Fibroblast of skin of left quadriceps (primary cell): ENCODE results near the gene ZNF169.
"Not testable (repeated sequence)": the region's sequence is repeated elsewhere in the genome, so short reads cannot be mapped to it uniquely, and the experiment has no call there.

Source experiments
- DNase-seq, 2 experiments: peaks; one replicate each; pipeline ENCODE4 v3.0.0-alpha.2; 2013; ENCODE audit warnings: low read depth in 2 of 2

ZNF169 gene

DNA sequence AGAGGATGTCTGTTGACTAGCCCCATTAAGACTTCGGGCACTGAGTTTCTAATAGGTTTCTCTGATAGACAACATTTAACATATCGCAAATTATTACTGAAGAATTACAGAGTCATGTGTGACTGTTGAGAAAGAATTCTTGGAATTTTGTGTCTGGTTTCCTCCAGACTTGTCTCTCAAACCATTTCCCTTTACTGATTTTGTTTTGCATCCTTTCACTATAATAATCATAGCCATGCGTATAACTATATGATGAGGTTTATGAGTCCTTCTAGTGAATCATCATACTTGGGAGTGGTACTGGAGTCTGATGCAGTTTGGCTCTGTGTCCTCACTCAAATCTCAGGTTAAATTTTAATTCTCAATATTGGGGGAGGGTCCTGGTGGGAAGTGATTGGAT is 27.0 kb downstream of the ZNF169 start:
- no peak for DNase-seq

DNA sequence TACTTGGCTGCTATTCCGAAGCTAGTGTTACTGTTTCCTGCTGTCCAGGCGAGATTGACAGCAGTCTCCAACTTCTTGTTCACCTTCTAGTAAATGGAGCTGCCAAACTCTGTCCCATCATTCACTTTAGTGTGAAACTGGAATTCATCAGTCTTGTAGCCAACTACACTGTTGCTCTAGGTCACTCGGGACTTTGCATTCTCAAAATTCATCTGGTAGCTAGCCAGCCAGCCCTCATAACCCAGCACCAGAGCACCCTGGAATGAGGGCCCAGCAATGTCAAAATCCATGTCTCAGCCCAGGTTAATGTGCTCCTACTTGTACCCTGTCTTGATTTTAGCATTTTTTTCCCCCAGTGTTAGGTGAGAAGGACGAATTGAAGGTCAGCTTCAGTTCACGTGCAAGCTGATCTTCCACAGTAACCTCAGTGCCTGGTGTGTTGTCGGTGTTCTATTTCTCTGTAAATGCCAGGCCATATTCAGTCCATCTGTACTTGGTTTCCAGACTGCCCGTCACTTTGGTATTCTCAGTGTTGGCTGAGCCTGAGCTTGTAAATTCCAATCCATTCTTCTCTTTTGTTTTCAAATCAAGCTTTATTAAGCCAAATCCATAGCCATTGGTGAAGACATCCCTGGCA is 28.9 kb downstream of the ZNF169 start:
- DNase-seq, result no peak

GRCh38 chr9:94289691-94290090 is 30.6 kb downstream of the ZNF169 start:
- DNase-seq, result no peak

DNA sequence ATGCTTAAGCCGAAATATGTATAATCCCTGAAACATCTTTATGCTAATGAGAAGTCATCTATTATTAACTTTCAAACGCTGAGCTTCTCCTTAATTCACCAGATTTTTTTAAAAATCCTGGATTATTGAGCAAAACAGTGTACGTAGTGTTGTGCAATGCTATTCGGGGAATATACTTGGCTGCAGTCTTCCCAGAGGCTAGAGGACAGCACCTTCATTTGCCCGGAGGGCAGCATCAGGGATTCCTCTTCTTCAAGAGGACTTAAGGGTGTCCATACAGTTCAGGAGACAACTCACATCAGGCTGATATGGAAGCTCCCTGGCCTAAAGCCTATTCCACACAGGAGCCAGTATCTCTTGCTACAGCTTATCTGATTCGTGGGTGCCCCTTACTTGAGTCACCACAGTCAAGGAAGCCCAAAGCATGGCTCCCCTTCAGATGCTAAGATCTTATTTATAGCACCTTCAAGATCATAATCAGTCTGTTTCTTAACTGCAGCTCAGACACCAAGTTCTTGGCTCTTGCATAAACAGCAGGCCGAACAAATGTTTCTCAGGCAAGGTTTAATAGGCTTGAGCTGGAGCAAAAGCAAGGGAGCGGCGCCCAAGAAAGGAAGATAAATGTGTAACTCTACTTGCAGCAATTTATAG is 40.0 kb downstream of the ZNF169 start:
- no peak for DNase-seq

DNA sequence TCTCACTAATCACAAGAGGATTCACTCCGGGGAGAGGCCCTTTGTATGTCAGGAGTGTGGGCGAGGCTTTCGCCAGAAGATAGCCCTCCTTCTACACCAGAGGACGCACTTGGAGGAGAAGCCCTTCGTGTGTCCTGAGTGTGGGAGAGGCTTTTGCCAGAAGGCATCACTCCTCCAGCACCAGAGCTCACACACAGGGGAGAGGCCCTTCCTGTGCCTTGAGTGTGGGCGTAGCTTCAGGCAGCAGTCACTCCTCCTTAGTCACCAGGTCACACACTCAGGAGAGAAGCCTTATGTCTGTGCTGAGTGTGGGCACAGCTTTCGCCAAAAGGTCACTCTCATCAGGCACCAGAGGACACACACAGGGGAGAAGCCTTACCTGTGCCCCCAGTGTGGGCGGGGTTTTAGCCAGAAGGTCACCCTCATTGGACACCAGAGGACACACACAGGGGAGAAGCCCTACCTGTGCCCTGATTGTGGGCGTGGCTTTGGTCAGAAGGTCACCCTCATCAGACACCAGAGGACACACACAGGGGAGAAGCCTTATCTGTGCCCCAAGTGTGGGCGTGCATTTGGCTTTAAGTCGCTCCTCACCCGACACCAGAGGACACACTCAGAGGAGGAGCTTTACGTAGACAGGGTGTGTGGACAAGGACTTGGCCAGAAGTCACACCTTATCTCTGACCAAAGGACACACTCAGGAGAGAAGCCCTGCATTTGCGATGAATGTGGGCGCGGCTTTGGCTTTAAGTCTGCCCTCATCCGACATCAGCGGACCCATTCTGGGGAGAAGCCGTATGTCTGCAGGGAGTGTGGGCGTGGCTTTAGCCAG is 41.6 kb downstream of the ZNF169 start:
- DNase-seq, result no peak

GRCh38 chr9:94301583-94301982 is 42.5 kb downstream of the ZNF169 start:
- no peak for DNase-seq

GRCh38 chr9:94302426-94302825 is 43.3 kb downstream of the ZNF169 start:
- no peak for DNase-seq

GRCh38 chr9:94303321-94303720 is 44.2 kb downstream of the ZNF169 start:
- no peak for DNase-seq

DNA sequence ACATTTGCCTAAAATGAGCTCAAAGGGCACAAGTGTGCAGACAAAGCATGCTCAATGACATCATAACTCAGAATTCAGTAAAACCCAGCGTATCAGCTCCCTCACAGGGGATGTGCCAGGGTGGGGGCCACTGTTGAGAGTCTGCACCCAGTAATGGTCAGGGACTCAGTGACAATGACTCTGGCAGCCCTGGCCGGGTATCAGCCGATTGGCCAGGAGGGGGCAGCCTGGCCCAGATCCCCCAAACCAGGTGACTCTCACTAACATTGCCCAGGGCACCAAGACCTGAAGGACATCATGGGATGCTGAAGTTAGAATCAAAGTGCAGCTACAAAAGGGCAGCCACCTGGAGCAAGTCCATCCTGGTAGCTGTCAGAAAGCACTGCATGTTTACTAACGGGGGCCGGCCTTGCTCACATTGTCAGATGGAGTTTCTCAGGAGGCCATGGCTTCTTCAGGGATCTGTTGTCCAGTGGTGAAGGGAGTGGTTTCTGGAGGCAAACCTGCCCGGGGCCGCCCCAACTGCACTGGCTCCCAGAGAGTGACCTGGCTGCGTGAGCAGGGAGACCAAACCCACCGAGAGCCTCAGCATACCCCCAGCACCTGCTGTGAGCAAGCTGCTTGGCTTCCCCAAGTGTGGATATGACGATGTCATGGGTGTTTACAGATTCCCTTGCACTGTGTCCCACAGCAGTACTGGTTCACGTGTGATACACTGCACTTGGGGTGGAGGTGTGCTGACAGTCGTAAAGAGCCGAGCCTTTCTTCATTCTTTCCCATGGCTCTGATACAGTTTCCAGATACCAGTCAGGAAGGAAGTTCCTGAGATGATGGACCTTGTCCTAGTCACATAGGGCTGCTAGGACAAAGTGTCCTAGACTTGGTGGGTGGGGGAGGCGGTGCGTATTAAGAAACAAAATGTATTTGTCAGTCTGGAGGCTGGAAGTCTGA is 56.2 kb downstream of the ZNF169 start:
- not testable (repeated sequence) for DNase-seq

GRCh38 chr9:94316236-94316635 is 57.1 kb downstream of the ZNF169 start:
- DNase-seq, result not testable (repeated sequence)

GRCh38 chr9:94317949-94318657 is 59.0 kb downstream of the ZNF169 start:
- DNase-seq, result not testable (repeated sequence)

- DNase-seq, result not testable (repeated sequence)
Measured at GRCh38 chr9:94322342-94322940, 63.3 kb downstream of the ZNF169 start.

- not testable (repeated sequence) for DNase-seq
Measured at GRCh38 chr9:94323153-94323798, 64.2 kb downstream of the ZNF169 start.

DNA sequence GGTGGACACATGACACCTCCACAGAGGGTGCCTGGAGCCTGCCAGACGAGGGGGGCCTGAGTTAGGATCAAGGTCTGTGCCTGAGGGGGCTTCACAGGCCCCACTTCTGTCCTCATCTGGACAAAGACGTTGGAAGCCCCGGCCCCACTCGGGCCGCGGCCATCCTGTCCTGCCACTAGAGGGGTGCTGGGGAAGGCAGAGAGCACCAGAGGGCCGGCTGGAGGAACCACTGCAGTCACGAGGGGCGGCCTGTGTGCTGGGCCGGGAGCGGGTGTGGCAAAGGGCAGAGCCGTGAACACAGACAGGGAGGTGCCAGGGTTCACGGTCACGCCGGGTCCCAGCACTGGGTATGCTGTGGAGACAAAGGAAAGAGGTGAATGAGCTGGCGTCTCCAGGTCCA is 66.5 kb downstream of the ZNF169 start:
- DNase-seq, result not testable (repeated sequence)

DNA sequence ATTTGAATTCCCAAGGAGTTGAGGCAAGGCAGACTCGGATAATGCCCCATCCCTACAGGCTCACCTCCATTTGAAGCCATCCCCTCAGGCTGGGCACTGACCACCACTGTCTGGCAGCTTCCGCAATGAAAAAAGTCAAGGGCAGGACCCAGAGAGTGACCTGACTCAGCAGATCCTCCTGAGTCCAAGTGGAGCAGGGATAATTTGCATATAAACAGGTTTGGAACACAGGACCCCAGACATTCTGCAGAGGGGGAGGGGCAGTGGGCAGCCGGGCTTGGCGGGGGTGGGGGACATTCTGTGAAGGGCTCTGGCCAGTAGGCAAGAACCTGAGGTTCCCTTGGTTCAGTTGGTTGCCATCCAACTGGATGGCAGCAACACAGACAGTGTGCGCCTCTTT is 69.4 kb downstream of the ZNF169 start, which contains the start of gene NUTM2F:
Gene NUTM2F, minus strand, starts transcription at position 101 of the 400 bp plus-strand sequence. Its CDS starts 21 bp downstream, at position 80.
- DNase-seq, result not testable (repeated sequence)

- not testable (repeated sequence) for DNase-seq
Measured at GRCh38 chr9:94336445-94336844, 77.3 kb downstream of the ZNF169 start.

- DNase-seq, result not testable (repeated sequence)
Measured at GRCh38 chr9:94338723-94339122, 79.6 kb downstream of the ZNF169 start.

- not testable (repeated sequence) for DNase-seq
Measured at GRCh38 chr9:94339657-94340056, 80.6 kb downstream of the ZNF169 start.

GRCh38 chr9:94340750-94341149 is 81.7 kb downstream of the ZNF169 start:
- DNase-seq, result not testable (repeated sequence)

GRCh38 chr9:94341703-94342102 is 82.6 kb downstream of the ZNF169 start:
- DNase-seq, result not testable (repeated sequence)
